Small intestine (tissue), 7 donors: ENCODE data around the gene ZSCAN1. TPM values are rescaled to one million over a fixed set of nuclear protein-coding genes. Genes with fewer than 3 reads are reported as not detected.
A peak's percentile ranks its signal among the peaks of the same experiment; 100 is the strongest.

Experiments
- DNase-seq, 2 donors: peaks; one replicate each; pipeline versions ENCODE4 v3.0.0 to v3.0.0-alpha.2; 2013
- FAIRE-seq: peaks from 2 replicates; lab custom pipeline; 2012; peaks lifted over from hg19 to GRCh38; lab: Jason Lieb, UNC
- H3K27ac ChIP-seq, 3 donors: one replicate each; pipeline ENCODE4 v1.5.1; 2013; ENCODE audit warnings: low read length in 2 of 3, mild to moderate bottlenecking in 2 of 3, control low read depth in 1 of 3, inconsistent platforms in 1 of 3, low read depth in 1 of 3, moderate library complexity in 1 of 3
- H3K27me3 ChIP-seq, 3 donors: one replicate each; pipeline ENCODE4 v1.6.1; 2013; ENCODE audit warnings: low read length in 3 of 3, inconsistent platforms in 1 of 3; ENCODE audit not compliant: control insufficient read depth in 3 of 3, insufficient read depth in 3 of 3
- H3K36me3 ChIP-seq, 3 donors: one replicate each; pipeline ENCODE4 v1.6.1; 2013; ENCODE audit warnings: low read length in 3 of 3, inconsistent platforms in 1 of 3, low read depth in 1 of 3, mild to moderate bottlenecking in 1 of 3, moderate library complexity in 1 of 3; ENCODE audit not compliant: control insufficient read depth in 3 of 3, insufficient read depth in 2 of 3
- H3K4me1 ChIP-seq, 3 donors: one replicate each; pipeline ENCODE4 v1.6.1; 2013; ENCODE audit warnings: low read length in 2 of 3, inconsistent platforms in 1 of 3, low read depth in 1 of 3, mild to moderate bottlenecking in 1 of 3, moderate library complexity in 1 of 3; ENCODE audit not compliant: control insufficient read depth in 3 of 3, insufficient read depth in 2 of 3
- H3K4me3 ChIP-seq, 3 donors: one replicate each; pipeline ENCODE4 v1.5.1; 2013; ENCODE audit warnings: low read length in 3 of 3, control low read depth in 1 of 3, inconsistent platforms in 1 of 3, low read depth in 1 of 3, mild to moderate bottlenecking in 1 of 3, moderate library complexity in 1 of 3
- H3K9me3 ChIP-seq, 2 donors: one replicate each; pipeline ENCODE4 v1.6.1; 2013; ENCODE audit warnings: low read depth in 1 of 2, low read length in 1 of 2; ENCODE audit not compliant: control insufficient read depth in 2 of 2, insufficient read depth in 1 of 2
- WGBS, 3 donors: extraction: QIAGEN DNeasy Blood & Tissue Kit; methylation state at CpG; one replicate each; pipeline ENCODE4 v1.1.7; 2013; 5-methylcytosine and 5-hydroxymethylcytosine counted together
- polyA plus RNA-seq, 4 donors: library from polyadenylated mRNA; stranded (reverse) in 3 of 4; unstranded in 1 of 4; fragments of 200-250 nt in 3 of 4; fragments of 120-200 nt in 1 of 4; gene quantifications; one replicate each; pipeline versions ENCODE4 v1.2.1 to v1.2.3, GENCODE V29; 2013
- donor health status: healthy with polysubstance abuse.
- donor health status: control.
- donor health status: control.
- donor health status: Bipolar disorder and iron deficiency.
- donor health status: healthy.

Gene ZSCAN1
- polyA plus RNA-seq, 4 donors = 0.21 to 0.38 TPM; not detected in 2

DNA sequence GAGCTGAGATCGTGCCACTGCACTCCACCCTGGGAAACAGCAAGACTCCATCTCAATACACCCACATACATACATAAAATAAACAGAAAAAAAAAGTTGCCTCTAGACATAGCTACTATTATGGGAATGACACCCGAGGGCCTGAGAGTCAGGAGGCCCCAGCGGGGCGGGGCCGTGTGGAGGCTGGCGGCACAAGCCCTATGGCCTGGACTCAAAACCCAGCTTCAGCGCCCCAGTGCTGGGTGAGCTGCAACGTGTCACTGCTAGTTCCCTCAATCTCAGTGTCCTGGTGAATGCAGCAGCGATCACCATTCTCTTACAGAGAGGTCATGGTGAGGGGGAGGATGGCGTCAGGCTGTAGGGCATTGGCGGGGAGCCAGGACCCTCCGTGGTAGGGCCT lies 9.2 kb upstream of the ZSCAN1 start:
- no peaks in the 10 kb centered on the region for H3K27me3 ChIP-seq
- no peak overlapping the region for H3K27ac ChIP-seq
- FAIRE-seq (no peak), DNase-seq (no peak)
- H3K36me3 ChIP-seq = no peaks in the 10 kb centered on the region
- no peak overlapping the region for H3K4me3 ChIP-seq
- peaks cover 3 to 29% of the 10 kb centered on the region in 2 donors for H3K9me3 ChIP-seq
- no peaks in the 10 kb centered on the region for H3K4me1 ChIP-seq
- 90 to 91% (median 91%) methylated on average over 12 of the region's 12 CpGs for WGBS, 3 donors

DNA sequence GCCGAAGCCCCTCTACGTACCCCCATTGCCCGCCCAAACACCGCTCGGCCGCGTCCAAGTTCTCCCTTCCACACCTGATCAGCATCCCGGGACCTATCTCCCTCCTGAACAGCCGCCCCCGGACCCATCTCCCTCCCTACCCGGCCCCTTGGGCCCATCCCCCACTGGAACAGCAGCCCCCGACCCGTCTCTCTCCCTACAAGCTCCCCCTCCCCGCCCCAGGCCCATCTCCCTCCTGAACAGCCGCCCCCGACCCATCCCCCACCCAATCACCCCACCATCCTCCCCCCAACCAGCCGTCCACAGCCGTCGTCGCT lies 610 bp downstream of the ZSCAN1 start:
- peaks cover 0 to 5% (median 0%) of the 10 kb centered on the region in 3 donors for H3K27me3 ChIP-seq
- DNase-seq = no peak
- 10 to 43% (median 25%) methylated on average over 6 to 20 of the region's 20 CpGs for WGBS, 3 donors
- no peaks in the 10 kb centered on the region for H3K4me1 ChIP-seq
- no peak overlapping the region for H3K27ac ChIP-seq
- peaks cover 6 to 20% of the 10 kb centered on the region in 2 donors for H3K9me3 ChIP-seq
- FAIRE-seq = no peak
- peak overlapping the region in 2 of 3 donors; percentile 10 to 28 for H3K4me3 ChIP-seq
- no peaks in the 10 kb centered on the region for H3K36me3 ChIP-seq

DNA sequence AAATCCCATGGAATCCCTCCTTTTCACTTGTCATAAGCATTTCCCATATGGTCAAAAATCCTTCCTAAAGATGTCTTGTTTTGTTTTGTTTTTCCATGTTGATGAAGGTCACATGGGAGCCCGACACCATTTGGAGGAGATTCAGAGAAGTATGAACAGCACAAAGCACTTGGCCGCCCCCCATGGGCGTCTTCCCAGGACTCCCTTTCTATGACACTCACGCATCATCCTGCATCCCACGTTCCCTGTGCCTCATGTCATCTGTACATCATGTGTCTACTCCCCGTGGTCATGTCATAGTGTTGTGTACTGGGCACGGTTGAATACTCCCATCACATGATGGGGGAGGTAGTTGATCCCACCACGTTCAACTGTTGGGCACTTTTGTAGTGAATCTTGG lies 2.0 kb downstream of the ZSCAN1 start:
- WGBS, 3 donors = 67 to 72% (median 70%) methylated on average over 8 of the region's 8 CpGs
- no peak for FAIRE-seq

DNA sequence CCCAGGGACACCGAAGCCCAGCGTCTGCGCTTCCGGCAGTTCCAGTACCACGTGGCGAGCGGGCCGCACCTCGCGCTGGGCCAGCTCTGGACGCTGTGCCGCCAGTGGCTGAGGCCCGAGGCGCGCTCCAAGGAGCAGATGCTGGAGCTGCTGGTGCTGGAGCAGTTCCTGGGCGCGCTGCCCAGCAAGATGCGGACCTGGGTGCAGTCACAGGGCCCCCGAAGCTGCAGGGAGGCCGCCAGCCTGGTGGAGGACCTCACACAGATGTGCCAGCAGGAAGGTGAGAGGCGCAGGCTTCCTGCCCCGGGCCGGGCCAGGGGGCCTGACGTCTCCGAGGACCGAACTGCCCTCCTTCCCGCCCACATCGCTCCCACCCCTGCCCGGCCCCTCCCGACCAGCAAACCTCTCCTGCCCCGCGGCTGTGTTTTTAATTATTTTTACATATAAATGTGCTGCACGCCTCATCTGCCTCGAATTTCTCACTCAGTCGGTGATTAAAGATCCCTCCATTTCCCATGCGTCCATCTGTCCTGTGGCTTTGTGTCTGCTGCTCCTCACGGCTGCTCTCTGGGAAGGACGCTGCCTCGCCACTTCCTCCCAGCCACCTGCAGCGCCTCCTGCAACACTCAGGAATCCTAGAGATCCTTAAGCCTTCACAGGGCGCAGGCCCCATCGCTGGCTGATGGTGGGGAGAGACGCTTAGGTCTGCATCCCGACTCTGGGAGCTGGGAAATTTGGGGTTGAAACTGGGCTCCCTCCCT lies 4.3 kb downstream of the ZSCAN1 start:
- H3K27me3 ChIP-seq = peaks cover 0 to 5% (median 0%) of the 10 kb centered on the region in 3 donors
- peak overlapping the region in 1 of 3 donors; percentile 17 for H3K27ac ChIP-seq
- H3K9me3 ChIP-seq = peaks cover 8 to 48% of the 10 kb centered on the region in 2 donors
- H3K4me1 ChIP-seq = no peaks in the 10 kb centered on the region
- WGBS, 3 donors = 38 to 50% (median 45%) methylated on average over 33 to 44 of the region's 44 CpGs
- no peak overlapping the region for H3K4me3 ChIP-seq
- H3K36me3 ChIP-seq = no peaks in the 10 kb centered on the region
- FAIRE-seq (no peak), DNase-seq (no peak)

More for the DNA sequence above, 2.0 kb downstream of the ZSCAN1 start:
- Histone ChIP-seq H3K4me3 (no peak overlapping the region), H3K27ac (no peak overlapping the region), H3K9me3 (peaks cover 8 to 34% of the 10 kb centered on the region in 2 donors), H3K27me3 (peaks cover 0 to 5% (median 0%) of the 10 kb centered on the region in 3 donors), H3K36me3 (no peaks in the 10 kb centered on the region), H3K4me1 (no peaks in the 10 kb centered on the region)
- no peak for DNase-seq

DNA sequence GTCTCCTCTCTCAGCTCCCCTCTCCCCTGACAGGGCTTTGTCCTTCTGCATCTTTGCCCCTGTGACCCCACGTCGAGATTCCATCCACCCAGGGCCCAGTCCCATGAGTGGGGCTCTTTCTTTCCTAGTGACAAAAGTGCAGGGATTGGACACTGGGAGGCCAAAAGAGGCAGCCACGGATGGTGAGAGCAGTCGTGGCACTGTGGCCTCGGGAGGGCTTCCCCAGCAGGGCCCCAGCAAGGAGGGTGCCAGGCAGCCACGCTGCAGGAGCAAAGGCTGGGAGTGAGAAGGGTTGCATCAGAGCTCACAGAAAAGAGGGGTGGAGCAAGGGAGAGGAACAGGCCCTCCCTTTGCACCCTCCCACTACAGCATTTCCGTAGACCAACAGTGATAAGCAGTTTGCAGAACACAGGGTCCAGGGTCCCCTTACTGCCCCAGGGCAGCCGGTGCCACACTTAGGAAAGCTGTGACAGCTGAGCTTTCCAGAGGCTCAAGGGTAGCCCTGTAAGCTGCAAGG lies 4.9 kb downstream of the ZSCAN1 start:
- peaks cover 0 to 5% (median 0%) of the 10 kb centered on the region in 3 donors for H3K27me3 ChIP-seq
- H3K27ac ChIP-seq = peak overlapping the region in 1 of 3 donors; percentile 17
- H3K4me1 ChIP-seq = no peaks in the 10 kb centered on the region
- DNase-seq (peak in 1 of 2 donors; percentile 50), FAIRE-seq (no peak)
- WGBS, 3 donors = 20 to 28% (median 20%) methylated on average over 8 of the region's 8 CpGs
- H3K9me3 ChIP-seq = peaks cover 6 to 50% of the 10 kb centered on the region in 2 donors
- no peak overlapping the region for H3K4me3 ChIP-seq
- no peaks in the 10 kb centered on the region for H3K36me3 ChIP-seq

DNA sequence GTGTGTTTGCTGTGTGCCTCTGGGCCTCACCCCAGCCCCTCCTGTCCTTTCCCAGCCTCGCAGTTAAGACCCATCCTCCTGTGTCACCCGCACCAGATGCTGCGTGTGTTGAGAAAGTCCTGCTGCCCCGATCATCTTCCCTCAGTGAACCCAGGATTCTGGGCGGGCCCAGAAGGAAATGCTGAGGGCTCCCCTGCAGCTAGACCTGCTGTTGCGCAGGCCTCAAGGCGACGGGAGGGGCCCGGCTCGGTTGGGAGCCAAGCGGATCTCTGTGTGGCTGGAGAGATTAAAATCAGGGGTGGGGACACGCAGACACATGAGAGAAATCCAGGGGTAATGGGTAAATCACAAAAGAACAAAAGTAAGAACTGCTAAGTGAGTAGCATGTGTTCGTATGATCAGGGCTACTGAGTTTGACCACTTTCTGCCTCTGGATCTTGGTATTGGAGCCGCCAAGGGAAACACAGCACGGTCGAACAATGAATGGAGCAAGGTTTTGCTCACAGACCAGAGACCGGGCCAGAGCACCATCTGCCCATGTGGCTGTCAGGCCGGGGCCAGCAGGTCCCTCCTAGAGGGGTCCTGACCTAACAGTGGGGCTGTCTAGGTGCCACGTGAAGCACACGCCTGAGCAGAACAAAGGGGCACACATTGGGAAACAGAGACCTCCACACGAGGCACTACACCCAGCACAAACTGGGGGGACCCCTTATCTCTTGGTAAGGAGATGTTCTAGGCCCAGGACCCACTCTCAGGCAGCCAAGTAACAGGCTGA lies 7.1 kb downstream of the ZSCAN1 start:
- no peak for FAIRE-seq
- peaks cover 2 to 70% of the 10 kb centered on the region in 2 donors for H3K9me3 ChIP-seq
- WGBS, 3 donors = 84 to 88% (median 85%) methylated on average over 21 of the region's 21 CpGs

DNA sequence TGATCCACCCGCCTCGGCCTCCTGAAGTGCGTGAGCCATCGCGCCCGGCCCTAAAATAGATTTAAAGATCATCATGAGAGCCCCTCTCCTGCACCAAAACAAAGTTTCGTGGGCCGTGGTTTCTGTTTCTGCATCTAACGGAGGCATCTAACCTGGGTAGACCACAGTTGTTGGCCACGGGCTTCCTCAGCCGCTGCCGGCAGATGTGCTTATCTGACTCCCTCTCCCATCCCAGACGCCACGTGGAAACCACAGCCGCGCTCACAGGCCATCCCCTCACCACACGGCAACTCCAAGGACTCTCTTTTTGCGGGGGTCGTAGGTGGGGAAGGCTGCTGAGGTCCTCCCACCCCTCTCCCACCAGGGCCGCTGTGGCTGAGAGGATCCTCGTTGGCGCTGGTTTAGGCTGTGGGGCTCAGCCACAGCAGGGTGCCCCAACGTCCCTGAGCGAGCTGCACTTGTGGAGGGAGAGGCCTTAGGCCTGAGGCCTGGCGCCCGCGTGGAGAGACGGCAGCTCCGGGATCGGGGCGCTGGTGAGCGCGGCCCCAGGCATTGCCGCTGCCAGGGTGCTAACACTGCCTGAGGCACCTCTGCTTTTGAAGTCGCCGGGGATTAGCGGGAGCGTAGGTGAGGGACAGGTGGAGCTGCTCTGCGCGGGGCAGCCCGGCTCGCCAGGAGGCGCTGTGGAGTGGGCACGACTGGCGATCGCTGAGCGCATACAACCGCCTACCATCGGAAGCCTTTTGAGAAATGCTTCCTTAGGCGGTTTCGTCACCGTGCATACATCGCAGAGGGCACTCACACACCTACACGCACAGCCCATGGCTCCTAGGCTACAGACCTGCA lies 8.9 kb downstream of the ZSCAN1 start:
- Histone ChIP-seq H3K36me3 (no peaks in the 10 kb centered on the region), H3K4me3 (no peak overlapping the region), H3K9me3 (peaks cover 5 to 83% of the 10 kb centered on the region in 2 donors), H3K27me3 (peaks cover 0 to 3% (median 0%) of the 10 kb centered on the region in 3 donors), H3K4me1 (no peaks in the 10 kb centered on the region), H3K27ac (no peak overlapping the region)
- 51 to 61% (median 60%) methylated on average over 52 to 54 of the region's 54 CpGs for WGBS, 3 donors
- FAIRE-seq = no peak
- DNase-seq = no peak

More for the DNA sequence above, 7.1 kb downstream of the ZSCAN1 start:
- peaks cover 0 to 3% (median 0%) of the 10 kb centered on the region in 3 donors for H3K27me3 ChIP-seq
- H3K27ac ChIP-seq = no peak overlapping the region
- DNase-seq = no peak
- H3K4me3 ChIP-seq = no peak overlapping the region
- no peaks in the 10 kb centered on the region for H3K4me1 ChIP-seq
- no peaks in the 10 kb centered on the region for H3K36me3 ChIP-seq

DNA sequence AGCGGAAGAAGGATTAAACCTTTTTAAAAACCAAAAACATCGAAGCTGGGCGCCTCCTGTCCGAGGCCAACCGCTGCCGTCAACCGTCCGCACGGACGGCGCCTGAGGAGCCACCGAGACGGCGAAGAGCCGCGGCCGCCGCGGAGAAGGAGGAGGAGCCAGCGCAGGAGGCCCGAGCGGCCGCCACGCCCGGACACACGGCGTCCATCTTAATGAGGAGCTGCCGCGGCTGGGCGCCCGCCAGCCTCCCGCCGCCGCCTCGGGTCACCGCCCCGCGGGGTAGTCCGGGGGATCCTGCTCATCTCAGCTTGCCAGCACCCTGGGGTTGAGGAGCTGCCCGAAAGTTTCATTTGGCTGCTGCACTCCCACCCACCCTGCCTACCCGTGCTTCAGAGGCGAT lies 10.6 kb downstream of the ZSCAN1 start:
- Histone ChIP-seq H3K4me3 (no peak overlapping the region), H3K27me3 (no peaks in the 10 kb centered on the region)
- WGBS, 3 donors = 77 to 84% (median 80%) methylated on average over 24 to 42 of the region's 42 CpGs

More for the DNA sequence above, 10.6 kb downstream of the ZSCAN1 start:
- no peak for FAIRE-seq
- Histone ChIP-seq H3K9me3 (peaks cover 5 to 92% of the 10 kb centered on the region in 2 donors), H3K27ac (no peak overlapping the region), H3K36me3 (no peaks in the 10 kb centered on the region), H3K4me1 (no peaks in the 10 kb centered on the region)
- DNase-seq = no peak
